ENCODE data around the gene STX5. TPM values are rescaled to one million over a fixed set of nuclear protein-coding genes. Genes with fewer than 3 reads are reported as not detected.
"Not testable (repeated sequence)": the region's sequence is repeated elsewhere in the genome, so short reads cannot be mapped to it uniquely, and the experiment has no call there.

The STX5 gene
- total RNA-seq, 1 donor from 2014 or later, result 32.8 TPM

DNA sequence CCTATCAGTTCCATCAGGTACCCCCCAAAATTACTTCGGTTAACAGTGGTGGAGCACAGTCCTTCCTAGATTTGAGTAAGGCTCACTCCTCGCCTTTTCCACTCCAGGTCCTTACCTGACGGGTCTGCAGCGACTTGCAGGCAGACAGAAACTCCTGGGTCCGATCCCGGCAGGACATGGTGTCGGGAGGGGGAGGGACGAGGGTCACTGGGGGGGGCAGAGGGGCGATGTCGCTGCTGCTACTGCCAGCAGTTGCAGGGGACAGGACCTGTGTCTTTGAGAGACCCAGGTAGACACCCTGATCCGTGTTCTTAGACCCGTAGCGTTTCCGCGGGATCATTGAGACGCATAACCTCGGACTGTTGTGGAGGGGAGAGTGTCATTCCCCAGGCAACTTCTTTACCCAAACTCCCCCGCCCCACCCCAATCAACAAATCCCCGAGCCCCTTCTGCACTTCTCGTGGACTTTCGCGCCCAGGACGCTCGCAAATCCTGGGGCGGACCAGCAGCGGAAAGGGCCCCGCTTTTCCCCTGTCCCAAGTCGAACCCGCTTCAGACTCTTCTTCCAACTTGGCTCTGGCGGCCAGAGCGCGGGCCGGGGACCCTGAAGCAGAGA, 839 bp downstream of the STX5 start:
- no peak for DNase-seq

DNA sequence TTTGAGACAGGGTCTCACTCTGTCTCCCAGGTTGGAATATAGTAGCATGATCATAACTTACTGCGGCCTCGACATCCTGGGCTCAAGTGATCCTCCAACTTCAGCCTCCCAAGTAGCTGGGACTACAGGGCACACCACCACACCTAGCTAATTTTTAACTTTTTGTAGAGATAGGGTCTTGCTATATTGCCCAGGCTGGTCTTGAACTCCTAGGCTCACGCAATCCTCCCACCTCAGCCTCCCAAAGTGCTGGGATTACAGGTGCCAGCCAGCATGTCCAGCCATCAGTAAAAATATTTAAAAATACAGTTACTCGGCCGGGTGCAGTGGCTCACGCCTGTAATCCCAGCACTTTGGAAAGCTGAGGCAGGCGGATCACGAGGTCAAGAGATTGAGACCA, 3.7 kb downstream of the STX5 start:
- not testable (repeated sequence) for DNase-seq

DNA sequence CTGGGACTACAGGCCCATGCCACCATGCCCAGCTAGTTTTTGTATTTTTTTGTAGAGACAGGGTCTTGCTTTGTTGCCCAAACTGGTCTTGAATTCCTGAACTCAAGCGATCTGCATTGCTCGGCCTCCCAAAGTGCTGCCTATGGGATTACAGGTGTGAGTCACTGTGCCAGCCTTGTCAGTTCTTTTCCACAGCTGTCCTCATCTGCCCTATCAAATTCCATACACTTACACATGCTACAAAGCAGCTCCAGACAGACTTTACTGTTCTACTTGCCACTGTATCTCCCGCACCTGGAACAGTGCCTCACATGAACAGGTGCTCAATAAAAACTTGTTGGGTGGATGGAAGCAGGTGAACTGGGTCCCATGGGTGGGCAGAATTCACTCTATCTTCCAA, 8.2 kb downstream of the STX5 start:
- no peak for DNase-seq

DNA sequence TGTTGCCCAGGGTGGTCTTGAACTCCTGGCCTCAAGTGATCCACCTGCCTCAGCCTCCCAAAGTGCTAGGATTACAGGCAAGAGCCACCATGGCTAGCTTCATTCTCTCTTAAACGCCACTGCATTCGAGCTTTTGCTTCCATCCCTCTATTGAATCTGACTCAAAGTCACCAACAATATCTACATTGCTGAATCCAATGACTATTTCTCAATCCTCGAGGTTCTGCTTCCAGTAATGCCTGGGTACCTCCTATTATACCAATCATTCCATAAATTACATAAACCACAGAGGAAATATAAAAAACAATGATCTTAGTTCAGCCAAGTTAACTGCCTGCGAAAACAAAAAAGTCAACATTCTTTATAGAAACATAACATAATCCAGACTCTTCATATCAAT, 14.7 kb downstream of the STX5 start:
- DNase-seq, result no peak

DNA sequence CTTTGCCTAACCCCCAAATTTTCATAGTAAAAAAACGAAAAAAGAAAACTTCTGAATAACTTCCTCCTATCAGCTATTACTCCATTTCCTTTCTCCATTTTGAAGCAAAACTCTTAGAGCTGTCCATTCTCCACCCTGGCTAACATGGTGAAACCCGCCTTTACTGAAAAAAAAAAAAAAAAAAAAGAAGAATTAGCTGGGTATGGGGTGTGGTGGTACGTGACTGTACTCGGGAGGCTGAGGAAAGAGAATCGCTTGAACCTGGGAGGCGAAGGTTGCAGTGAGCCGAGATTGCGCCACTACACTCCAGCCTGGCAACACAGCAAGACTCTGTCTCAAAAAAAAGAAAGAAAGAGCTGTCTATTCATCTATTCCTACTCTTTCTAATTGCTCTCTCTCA, 15.3 kb downstream of the STX5 start:
- no peak for DNase-seq

DNA sequence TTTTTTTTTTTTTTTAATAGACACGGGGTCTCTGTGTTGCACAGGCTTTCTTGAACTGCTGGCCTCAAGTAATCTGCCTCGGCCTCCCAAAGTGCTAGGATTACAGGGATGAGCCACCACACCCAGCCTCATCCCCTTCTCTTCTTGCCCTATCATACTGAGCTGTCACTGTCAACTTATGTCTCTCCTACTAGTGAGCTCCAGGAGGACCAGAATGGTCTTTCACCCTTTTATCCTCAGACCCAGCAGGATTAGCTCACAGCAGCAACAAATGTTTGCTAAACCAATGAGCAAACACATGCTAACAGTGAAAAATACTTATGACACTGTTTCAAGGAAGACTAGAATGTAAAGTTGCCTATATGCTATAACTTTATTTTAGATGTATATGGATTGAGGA, 20.2 kb downstream of the STX5 start:
- no peak for DNase-seq

DNA sequence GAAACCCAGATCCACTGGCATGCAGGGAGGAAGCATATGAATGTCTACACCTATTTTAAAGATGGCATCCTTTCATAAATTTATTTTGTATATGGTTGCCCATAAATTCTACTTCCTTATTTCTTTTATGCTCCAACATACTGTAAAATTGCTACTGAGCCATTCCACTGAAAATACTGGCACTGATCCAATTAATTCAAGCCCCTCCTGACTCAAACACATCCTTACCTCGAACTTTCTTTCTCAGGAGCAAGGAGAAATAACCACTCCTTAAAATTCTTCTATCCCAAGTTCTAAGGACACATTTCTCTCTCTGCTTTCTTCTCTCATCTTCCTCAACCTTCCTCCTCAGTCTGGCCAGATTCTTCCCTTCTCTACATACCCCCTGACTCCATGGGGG, 21.1 kb downstream of the STX5 start:
- DNase-seq, result no peak

DNA sequence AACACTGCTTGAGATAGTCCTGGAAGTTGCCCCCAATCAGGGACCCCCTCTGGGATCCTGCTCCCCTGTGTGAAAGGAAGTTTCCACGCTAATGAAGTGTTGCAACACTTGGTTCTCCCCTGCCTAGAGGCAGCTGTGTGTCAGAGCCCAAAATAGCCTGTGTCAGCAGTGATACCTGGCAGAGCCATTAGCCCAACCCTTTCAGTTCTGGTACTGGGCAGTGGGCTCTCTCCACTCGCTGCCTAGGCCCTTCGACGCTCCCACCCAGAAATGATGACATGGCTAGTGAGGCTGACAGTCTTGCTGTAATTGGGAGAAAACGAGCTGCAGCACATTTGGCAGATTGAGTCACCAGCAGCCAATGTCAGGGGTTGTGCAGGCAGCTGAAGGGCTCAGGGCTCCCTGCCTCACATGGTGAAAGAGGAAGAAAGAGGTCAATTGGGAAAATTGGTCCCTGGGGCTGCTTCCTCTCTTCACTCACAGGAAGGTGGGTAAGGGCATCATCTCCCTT, 25.2 kb downstream of the STX5 start:
- DNase-seq, result no peak

DNA sequence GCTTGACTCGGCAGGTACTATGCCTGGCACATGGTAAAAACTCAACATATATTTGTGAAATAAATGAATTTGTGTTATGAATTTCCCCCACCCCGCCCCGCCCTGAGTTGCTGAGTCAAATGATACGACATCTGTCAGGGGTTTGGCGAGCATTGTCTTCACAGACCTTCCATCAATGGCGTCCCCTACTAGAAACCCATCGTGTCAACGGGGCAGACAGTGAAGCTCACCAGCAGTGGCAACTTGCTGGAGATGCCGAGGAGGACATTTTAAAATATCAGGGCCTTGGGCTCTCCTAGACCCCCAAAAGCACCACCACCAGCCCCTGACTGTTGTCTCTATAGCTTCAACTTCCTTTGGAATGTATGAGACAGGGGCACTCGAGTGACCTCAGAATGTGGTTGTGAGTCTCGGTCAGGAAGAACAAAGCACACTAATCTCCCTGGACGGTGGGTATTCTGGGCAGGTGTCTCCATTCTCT, 25.9 kb downstream of the STX5 start:
- no peak for DNase-seq

DNA sequence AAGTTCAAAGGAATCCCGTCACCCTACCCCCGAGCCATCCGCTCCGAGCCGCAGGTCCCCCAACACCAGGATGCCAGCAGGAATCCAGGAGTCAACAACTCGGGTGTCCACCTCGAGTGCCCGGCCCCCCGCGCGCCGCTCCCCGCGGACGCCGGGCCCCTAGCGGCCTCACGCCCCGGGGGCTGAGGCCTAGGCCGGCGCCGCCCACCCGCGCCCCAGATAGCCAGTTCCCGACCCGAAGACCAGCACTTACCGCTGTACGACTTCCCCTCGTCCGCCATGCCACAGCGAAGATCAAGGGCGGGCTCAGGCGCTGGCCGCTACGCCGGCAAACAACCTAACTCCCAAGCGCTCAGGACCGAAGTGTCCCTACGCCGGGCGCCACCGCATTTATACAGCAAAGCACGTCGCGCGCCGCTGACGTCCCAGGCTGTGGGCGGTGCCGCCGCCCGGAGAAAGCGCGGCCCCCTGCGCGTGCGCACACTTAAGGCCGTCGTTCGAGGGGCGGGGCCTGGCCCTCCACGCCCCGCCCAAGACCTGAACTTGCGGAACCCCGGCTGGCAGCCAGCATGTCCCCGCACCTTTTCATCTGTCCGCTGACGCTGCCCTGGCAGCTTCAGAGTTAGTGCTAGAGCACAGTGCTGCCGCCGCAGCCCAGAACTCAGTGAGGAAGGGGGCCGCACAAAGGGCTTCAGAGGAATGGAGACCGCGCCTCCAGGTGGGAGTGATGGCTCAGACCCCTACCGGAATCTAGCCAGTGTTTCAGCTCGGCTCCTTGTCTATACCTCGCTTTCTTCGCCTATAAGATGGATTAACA, 26.6 kb downstream of the STX5 start, which contains the start of gene NXF1:
NXF1 (minus strand) TSS at position 365 of the 817 bp plus-strand sequence; CDS start at position 281, 84 bp downstream.
- peak; percentile 92 for DNase-seq

DNA sequence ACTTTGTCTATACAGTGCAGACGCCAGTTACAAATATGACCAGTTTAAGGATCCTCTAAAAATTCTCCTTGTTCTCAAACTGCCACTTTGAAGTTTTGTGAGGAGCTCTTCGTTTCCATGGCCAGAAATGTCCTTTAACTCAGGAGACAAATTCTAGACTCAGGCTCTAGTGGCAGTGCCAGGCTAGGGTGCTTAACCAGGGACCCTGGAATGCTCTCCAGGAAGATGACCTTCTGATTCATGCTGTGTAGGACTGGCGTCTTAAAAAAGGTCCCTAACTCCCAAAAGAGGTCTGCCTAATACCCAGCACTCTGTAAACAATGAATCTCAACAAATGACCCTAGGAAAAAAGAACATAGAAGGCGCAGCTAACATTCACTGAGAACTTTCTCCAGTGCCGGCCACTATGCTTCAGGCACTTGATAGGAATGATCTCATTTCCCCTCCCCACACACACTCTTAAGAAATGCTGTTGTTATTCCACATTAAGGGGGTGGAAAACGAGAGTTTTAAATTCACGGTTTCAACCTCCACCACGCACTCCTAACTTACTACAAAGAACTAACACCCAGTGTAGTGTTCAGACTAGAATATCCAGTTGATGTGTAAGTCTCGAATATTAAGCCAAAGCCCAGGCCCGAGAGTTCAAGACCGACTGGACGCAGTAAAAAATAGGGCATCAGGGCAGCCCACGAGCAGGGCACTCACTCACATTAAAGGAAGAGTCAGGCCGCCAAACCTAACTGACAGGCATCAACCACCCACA, 27.4 kb downstream of the STX5 start:
- DNase-seq, result no peak

DNA sequence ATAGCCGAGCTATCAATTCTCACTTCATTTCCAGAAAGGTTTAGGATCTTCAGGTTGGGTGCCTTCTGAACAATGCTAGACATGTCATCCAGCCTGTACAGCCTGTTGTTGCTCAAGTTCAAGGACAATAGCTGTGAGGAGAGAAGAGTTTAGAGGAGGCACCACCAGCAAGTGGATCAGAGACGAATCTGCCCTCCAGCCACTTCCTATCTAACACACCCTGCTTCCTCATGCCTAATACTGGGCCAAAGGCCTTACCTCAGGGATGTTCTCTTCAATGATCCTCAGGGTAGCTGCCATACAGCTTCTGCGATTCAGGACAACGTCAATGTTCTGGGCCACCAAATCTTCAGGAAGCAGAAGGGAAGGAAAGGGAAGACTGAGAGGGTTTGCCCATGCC, 30.8 kb downstream of the STX5 start:
- no peak for DNase-seq

DNA sequence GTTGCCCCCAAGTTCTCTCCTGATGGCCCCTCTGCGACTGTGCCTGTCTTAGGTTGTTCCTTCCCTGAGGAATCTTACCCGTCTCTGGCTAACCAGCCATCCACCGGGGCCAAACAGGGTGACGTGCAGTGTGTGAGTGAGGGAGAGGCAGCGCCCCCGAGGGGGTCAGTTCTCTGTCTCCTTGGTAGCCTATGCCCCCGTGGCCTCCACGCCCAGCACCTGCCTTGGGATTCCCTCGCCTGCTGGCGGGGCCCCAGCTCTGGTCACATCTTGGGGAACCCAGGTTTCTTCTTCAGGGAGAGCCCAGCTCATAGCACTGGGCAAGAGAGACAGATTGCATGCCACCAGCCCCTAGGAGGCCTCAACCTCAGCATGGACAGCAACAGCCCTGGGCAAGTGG, 32.4 kb downstream of the STX5 start:
- no peak for DNase-seq

DNA sequence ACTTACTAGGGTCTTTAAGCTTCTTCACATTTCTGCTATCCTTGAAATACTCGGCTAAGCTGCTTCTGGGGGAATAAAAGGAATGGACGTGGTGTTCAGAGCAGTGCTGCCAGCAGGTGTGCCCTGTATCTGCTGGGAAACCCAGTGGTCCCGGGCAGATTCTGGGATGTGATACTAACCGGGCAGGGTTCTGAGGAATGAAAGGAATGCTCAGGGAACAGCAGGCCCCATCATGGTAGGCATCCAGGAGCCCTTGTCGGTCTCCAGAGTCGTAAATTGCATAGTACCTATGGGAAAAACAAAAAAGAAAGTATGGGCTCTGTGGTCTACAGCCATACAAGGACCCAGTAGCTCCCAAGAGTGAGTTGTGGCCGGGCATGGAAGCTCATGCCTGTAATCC, 35.6 kb downstream of the STX5 start:
- no peak for DNase-seq

DNA sequence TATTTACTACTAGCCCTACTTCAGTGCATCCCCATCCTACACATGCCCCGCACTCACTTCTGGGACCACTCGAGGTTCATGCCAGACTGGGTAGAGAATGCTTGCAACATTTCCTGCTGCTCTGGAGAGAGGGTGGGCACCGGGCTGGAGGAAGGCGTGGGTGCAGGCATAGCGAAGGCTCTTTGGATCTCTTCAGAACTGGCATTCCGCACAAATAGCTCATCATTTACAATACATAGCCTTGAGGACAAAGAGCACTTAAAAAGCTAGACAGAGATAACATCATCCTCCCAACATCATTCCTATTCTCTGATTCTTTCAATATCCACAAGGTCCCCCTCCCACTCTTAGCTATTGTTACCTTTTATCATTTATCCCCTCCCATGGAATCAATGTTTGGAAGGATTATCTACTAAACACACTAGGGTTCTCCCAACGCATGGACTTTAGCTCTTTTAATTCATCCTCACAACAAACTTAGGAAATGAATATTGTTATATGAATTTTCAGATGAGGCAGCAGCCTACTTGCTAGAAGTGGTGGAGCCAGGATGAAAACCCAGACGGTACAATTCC, 37.6 kb downstream of the STX5 start:
- no peak for DNase-seq

DNA sequence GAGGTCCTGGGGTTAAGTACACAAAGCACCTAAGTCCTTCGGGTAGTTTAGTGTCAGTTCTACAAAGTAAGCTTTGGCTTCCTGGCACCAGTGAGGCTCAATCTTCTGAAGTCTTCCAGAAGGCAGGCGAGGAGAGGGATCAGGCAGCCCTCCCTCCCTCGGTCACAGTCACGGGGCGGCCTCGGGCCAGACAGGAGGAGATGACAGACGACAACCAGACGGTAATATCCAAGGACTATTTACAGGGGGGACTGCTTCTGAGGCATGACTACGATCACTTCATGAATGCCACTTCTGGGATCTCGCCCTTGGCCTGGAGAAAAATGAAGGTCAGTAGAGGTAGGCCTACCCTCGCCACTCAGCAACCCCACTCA, 39.7 kb downstream of the STX5 start:
- no peak for DNase-seq

DNA sequence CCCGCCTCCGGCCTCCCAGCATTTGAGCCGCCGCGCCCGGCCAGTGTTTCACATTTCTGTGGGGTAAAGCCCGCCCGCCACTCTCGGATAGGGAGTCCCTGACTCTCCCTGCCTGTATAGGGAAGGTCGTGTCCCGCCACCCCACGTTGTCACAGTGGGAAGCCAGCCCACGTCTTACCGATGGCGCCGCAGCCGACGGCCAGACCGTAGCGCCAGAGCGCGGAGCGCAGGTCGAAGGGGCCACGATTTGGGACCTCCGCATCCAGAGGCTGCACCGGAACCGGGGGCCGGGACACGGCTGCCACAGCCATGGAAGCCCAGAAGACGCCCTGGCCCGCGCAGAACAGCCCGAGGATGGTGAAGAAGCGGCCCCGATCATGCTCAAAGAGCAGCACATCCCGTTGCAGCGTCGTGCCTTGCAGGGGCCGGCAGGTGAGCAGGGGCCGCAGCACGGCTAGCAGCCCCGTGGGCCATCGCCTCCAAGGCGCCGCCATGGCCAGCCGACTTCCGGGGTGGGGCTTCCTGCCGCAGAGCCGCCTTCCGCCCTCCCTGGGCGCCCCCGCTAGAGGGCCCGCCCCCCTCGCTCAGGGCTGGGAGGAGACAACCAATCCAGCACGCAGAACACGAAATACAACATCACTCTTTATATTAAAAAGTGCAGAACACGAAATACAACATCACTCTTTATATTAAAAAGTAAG, 40.2 kb downstream of the STX5 start, which contains the start of gene TMEM223:
TMEM223 (minus strand) TSS at position 506 of the 701 bp plus-strand sequence; CDS start at position 494, 12 bp downstream.
- DNase-seq, result peak; percentile 85

DNA sequence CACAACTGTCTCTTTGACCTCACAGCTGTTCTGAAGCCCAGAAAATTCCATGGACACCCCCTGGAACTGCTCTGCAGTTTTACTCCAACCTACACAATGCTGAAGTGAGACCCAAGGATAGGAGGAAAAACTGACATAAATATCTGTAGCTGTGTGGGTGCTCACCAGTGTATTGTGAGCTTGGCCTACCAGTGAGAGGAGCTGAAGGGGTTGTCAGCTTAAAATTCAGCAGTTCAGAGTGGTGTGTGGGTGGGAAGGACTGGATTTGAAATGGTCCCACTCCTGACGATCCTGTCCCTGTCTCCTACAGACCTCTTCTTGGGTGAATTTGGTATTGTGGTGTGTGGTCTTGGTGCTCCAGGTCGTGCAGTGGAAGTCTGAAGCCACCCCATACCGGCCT, 42.3 kb downstream of the STX5 start:
- DNase-seq, result no peak

DNA sequence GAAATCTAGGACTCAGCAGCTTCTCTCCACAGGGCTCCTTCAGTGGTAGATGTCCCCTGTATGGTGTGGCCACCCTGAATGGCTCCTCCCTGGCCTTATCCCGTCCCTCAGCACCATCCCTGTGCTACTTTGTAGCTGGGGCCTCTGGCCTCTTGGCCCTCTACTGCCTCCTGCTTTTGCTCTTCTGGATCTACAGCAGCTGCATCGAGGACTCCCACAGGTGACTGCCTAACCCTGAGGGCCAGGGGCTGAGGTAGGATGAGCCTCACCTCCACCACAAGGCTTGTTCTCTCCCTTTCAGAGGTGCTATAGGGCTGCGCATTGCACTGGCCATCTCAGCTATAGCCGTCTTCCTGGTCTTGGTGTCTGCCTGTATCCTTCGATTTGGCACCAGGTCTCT, 42.9 kb downstream of the STX5 start:
- DNase-seq, result no peak

DNA sequence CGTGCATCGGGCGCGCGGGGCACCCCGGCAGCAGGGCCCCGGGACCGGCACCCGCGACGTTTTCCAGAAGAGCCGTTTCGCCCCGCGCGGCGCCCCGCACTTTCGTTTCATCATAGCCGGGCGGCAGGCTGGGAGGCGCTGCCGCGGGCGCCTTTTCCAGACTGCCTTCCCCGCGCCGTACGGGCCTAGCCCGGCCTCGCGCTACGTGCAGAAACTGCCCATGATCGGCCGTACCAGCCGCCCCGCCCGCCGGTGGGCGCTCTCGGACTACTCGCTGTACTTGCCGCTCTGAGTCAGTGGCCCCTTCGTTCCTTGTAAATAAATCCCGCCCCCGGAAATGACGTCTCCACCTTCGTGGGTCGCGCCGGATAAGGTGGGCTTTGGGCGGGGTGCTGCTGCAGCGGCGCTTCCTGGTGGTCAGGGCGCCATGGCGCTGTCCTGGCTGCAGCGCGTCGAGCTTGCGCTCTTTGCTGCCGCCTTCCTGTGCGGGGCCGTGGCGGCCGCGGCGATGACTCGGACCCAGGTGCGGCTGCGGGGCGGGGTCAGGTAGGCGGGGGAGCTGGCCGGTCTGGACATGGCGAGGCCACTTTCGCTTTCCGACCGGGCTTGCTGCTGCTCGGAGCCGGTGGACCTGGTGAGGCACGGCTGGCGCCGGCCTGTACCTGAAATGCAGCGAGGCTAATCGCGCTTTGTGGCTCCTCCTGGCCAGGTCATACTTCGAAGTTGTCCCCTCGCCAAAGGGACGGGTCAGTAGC, 44.7 kb downstream of the STX5 start, which contains the start of gene TMEM179B:
TMEM179B (plus strand) TSS at position 398 of the 755 bp plus-strand sequence; CDS start at position 428, 30 bp downstream.
- DNase-seq, result peak; percentile 95
